Mesodermal cell (in vitro differentiated cells): ENCODE results near the gene FRMPD4.

Source experiments
- H3K27ac ChIP-seq: 2 replicates; pipeline ENCODE4 v1.7.0; 2013; ENCODE audit warnings: mild to moderate bottlenecking, low read depth, low read length, moderate library complexity; ENCODE audit not compliant: severe bottlenecking
- H3K36me3 ChIP-seq: 2 replicates; pipeline ENCODE4 v1.7.1; 2013; ENCODE audit warnings: mild to moderate bottlenecking, low read length, moderate library complexity; ENCODE audit not compliant: control insufficient read depth, insufficient read depth
- H3K4me1 ChIP-seq: one replicate; pipeline ENCODE4 v1.7.1; 2013; ENCODE audit warnings: mild to moderate bottlenecking, low read length; ENCODE audit not compliant: insufficient read depth, control insufficient read depth, poor library complexity, severe bottlenecking
- H3K4me3 ChIP-seq: 2 replicates; pipeline ENCODE4 v1.7.0; 2013; ENCODE audit warnings: low read length, control low read depth, mild to moderate bottlenecking; ENCODE audit not compliant: insufficient read depth, poor library complexity, severe bottlenecking; ENCODE audit errors: extremely low read depth
- H3K9me3 ChIP-seq: 2 replicates; pipeline ENCODE4 v1.7.1; 2013; ENCODE audit warnings: mild to moderate bottlenecking, low read length, moderate library complexity; ENCODE audit not compliant: control insufficient read depth
- WGBS, 2 experiments: methylation state at CpG; one replicate each; pipeline ENCODE4 v1.1.5; 2013; ENCODE audit warnings: missing lambda C conversion rate in 2 of 2; ENCODE audit not compliant: insufficient coverage in 2 of 2; 5-methylcytosine and 5-hydroxymethylcytosine counted together

Gene FRMPD4

GRCh38 chrX:12768491-12768890 is 630.2 kb downstream of the FRMPD4 start:
- Histone ChIP-seq H3K4me1 (no peaks in the 10 kb centered on the region), H3K4me3 (no peak overlapping the region), H3K36me3 (no peaks in the 10 kb centered on the region), H3K27ac (no peak overlapping the region), H3K9me3 (no peaks in the 10 kb centered on the region)
- WGBS, 2 experiments, result no CpG with 5 or more reads among the region's 4 CpGs

- Histone ChIP-seq H3K4me3 (no peak overlapping the region), H3K9me3 (no peaks in the 10 kb centered on the region), H3K27ac (no peak overlapping the region), H3K4me1 (no peaks in the 10 kb centered on the region), H3K36me3 (no peaks in the 10 kb centered on the region)
- WGBS, 2 experiments, result no CpG with 5 or more reads among the region's 5 CpGs
Observed at GRCh38 chrX:12770440-12770839, 632.2 kb downstream of the FRMPD4 start.

- no peaks in the 10 kb centered on the region for H3K9me3 ChIP-seq
- H3K36me3 ChIP-seq, result no peaks in the 10 kb centered on the region
- no peak overlapping the region for H3K27ac ChIP-seq
- 83 to 100% methylated on average over 2 to 3 of the region's 22 CpGs for WGBS, 2 experiments
- H3K4me1 ChIP-seq, result no peaks in the 10 kb centered on the region
- no peak overlapping the region for H3K4me3 ChIP-seq
Observed at GRCh38 chrX:12771445-12772069, 633.3 kb downstream of the FRMPD4 start.
